HCT116 (cell line): ENCODE data around the gene RBM4B. TPM values are rescaled to one million over a fixed set of nuclear protein-coding genes. Genes with fewer than 3 reads are reported as not detected.

Experiments
- ATAC-seq: fragments of 200-7000 bp; cut with Tn5 transposase; 2 replicates; pipeline ENCODE4 v1.9.1; 2020; ENCODE audit warnings: mild to moderate bottlenecking, moderate library complexity
- BruUV-seq: library from RNA; stranded (reverse); fragments of 400-500 nt; replicated peaks from 2 replicates; lab custom pipeline; 2021; lab: Mats Ljungman, UMichigan
- CTCF ChIA-PET: fragments of 300-600 bp; sonication (Branson Sonifier 250); formaldehyde crosslinking; loops from one replicate; lab custom pipeline; 2021; ENCODE audit warnings: antibody characterized with exemption; lab: Charles Lee
- POLR2A ChIA-PET: fragments of 300-600, 350-600 bp; sonication (Branson Sonifier 250); formaldehyde crosslinking; loops from one replicate; lab custom pipeline; 2021; ENCODE audit warnings: antibody characterized with exemption; lab: Charles Lee
- RAD21 ChIA-PET, 2 experiments: fragments of 300-600 bp; sonication (Branson Sonifier 250); formaldehyde crosslinking; loops; one replicate each; lab custom pipeline; 2023; ENCODE audit warnings: low total read pairs in 2 of 2; ENCODE audit not compliant: uncharacterized antibody in 2 of 2, unreplicated experiment in 2 of 2, low non-redundant PET in 1 of 2; lab: Charles Lee
- DNase-seq: peaks from one replicate; pipeline ENCODE4 v3.0.0-alpha.2; 2010; ENCODE audit warnings: low read depth, low spot score
- H2AFZ ChIP-seq: fragments of 200-600 bp; shearing (Covaris generic), sonication (generic); 2 replicates; pipeline ENCODE4 v1.6.1; 2017; ENCODE audit warnings: low read depth, mixed run types, mixed read lengths, antibody characterized with exemption, low read length; ENCODE audit not compliant: poor library complexity, severe bottlenecking
- H3K27ac ChIP-seq: 2 replicates; pipeline ENCODE4 v1.5.1; 2012; ENCODE audit warnings: low read depth, low read length
- H3K27me3 ChIP-seq: fragments of 200-600 bp; sonication (generic); 2 replicates; pipeline ENCODE4 v1.6.1; 2016; ENCODE audit warnings: mixed run types, low read length, mixed read lengths; ENCODE audit not compliant: insufficient read depth
- H3K36me3 ChIP-seq, 2 experiments: fragments of 200-500 bp in 1 of 2; fragments of 200-600 bp in 1 of 2; sonication (Bioruptor generic) in 1 of 2; sonication (generic) in 1 of 2; 2 replicates each; pipeline versions ENCODE4 v1.5.1 to v1.6.1; 2014 to 2016; ENCODE audit warnings: low read length in 2 of 2, inconsistent platforms in 1 of 2, mixed read lengths in 1 of 2, mixed run types in 1 of 2; ENCODE audit not compliant: insufficient read depth in 2 of 2, control insufficient read depth in 1 of 2
- H3K4me1 ChIP-seq, 2 experiments: fragments of 200-600 bp in 1 of 2; sonication (generic) in 1 of 2; 2 replicates each; pipeline versions ENCODE4 v1.5.1 to v1.6.1; 2012 to 2017; ENCODE audit warnings: low read length in 2 of 2, inconsistent platforms in 1 of 2, mild to moderate bottlenecking in 1 of 2, mixed read lengths in 1 of 2, mixed run types in 1 of 2, moderate library complexity in 1 of 2; ENCODE audit not compliant: insufficient read depth in 2 of 2, control insufficient read depth in 1 of 2
- H3K4me2 ChIP-seq: fragments of 200-600 bp; sonication (generic); 2 replicates; pipeline ENCODE4 v1.6.1; 2017; ENCODE audit warnings: mixed run types, low read length, mixed read lengths
- H3K4me3 ChIP-seq, 2 experiments: fragments of 200-600 bp in 1 of 2; sonication (generic) in 1 of 2; replicated peaks in 1 of 2; 2 replicates each; pipeline ENCODE4 v1.5.1; 2011 to 2016; ENCODE audit warnings: low read length in 2 of 2, control low read depth in 1 of 2, low read depth in 1 of 2, mild to moderate bottlenecking in 1 of 2, mixed read lengths in 1 of 2, mixed run types in 1 of 2
- H3K79me2 ChIP-seq: fragments of 200-600 bp; sonication (generic); 2 replicates; pipeline ENCODE4 v1.6.1; 2017; ENCODE audit warnings: mild to moderate bottlenecking, mixed run types, low read length, moderate library complexity, mixed read lengths; ENCODE audit not compliant: insufficient read depth
- H3K9ac ChIP-seq: fragments of 200-600 bp; sonication (generic); 2 replicates; pipeline ENCODE4 v1.6.1; 2016; ENCODE audit warnings: low read length, mixed read lengths
- H3K9me2 ChIP-seq: fragments of 200-600 bp; sonication (generic), shearing (Covaris generic); 2 replicates; pipeline ENCODE4 v1.6.1; 2017; ENCODE audit warnings: mixed run types, mild to moderate bottlenecking, moderate library complexity; ENCODE audit not compliant: insufficient read depth
- H3K9me3 ChIP-seq, 2 experiments: fragments of 200-500 bp in 1 of 2; fragments of 200-600 bp in 1 of 2; sonication (Bioruptor generic) in 1 of 2; sonication (generic) in 1 of 2; 2 replicates each; pipeline ENCODE4 v1.6.1; 2014 to 2017; ENCODE audit warnings: low read length in 2 of 2, mixed read lengths in 2 of 2, inconsistent platforms in 1 of 2, low read depth in 1 of 2, mild to moderate bottlenecking in 1 of 2, mixed run types in 1 of 2, moderate library complexity in 1 of 2; ENCODE audit not compliant: control insufficient read depth in 1 of 2, insufficient read depth in 1 of 2
- H4K20me1 ChIP-seq: fragments of 200-600 bp; sonication (generic), shearing (Covaris generic); 2 replicates; pipeline ENCODE4 v1.6.1; 2017; ENCODE audit warnings: mixed run types, mild to moderate bottlenecking, moderate library complexity; ENCODE audit not compliant: insufficient read depth
- CBX3 ChIP-seq: IDR thresholded peaks from 2 replicates; pipeline ENCODE4 v1.6.1; 2012; ENCODE audit warnings: low read depth
- CEBPB ChIP-seq: IDR thresholded peaks from 2 replicates; pipeline ENCODE4 v1.6.1; 2012; ENCODE audit warnings: low read depth
- ELF1 ChIP-seq: IDR thresholded peaks from 2 replicates; pipeline ENCODE4 v1.6.1; 2012; ENCODE audit warnings: low read depth, borderline replicate concordance
- EZH2 ChIP-seq: fragments of 200-600 bp; sonication (generic); IDR thresholded peaks from 2 replicates; pipeline ENCODE4 v1.6.1; 2017; ENCODE audit warnings: antibody characterized with exemption, mixed run types
- EZH2phosphoT487 ChIP-seq: fragments of 200-600 bp; IDR thresholded peaks from 2 replicates; pipeline ENCODE4 v1.6.1; 2018; ENCODE audit warnings: antibody characterized with exemption, borderline replicate concordance
- POLR2A ChIP-seq: IDR thresholded peaks from 2 replicates; pipeline ENCODE4 v1.7.0; 2011; ENCODE audit warnings: borderline replicate concordance; ENCODE audit not compliant: insufficient read depth, insufficient read length; ENCODE audit errors: extremely low read depth
- RAD21 ChIP-seq: IDR thresholded peaks from 2 replicates; pipeline ENCODE4 v1.6.1; 2012; ENCODE audit warnings: low read depth, mild to moderate bottlenecking
- SRF ChIP-seq: IDR thresholded peaks from 2 replicates; pipeline ENCODE4 v1.6.1; 2012; ENCODE audit warnings: low read depth
- TCF7L2 ChIP-seq: IDR thresholded peaks from 2 replicates; pipeline ENCODE4 v1.7.0; 2011; ENCODE audit warnings: borderline replicate concordance, inconsistent platforms; ENCODE audit not compliant: insufficient read depth, insufficient read length; ENCODE audit errors: extremely low read depth
- YY1 ChIP-seq: IDR thresholded peaks from 2 replicates; pipeline ENCODE4 v1.6.1; 2011; ENCODE audit warnings: low read length, low read depth, moderate library complexity, mild to moderate bottlenecking; ENCODE audit not compliant: insufficient replicate concordance; ENCODE audit errors: extremely low read depth
- ZFX ChIP-seq: fragments of 450-650 bp; IDR thresholded peaks from 2 replicates; pipeline ENCODE4 v1.6.1; 2017
- ZNF274 ChIP-seq: fragments of 200-500 bp; sonication (Bioruptor generic); IDR thresholded peaks from 2 replicates; pipeline ENCODE4 v1.6.1; 2014; ENCODE audit warnings: mild to moderate bottlenecking, low read depth, low read length, inconsistent platforms
- intact Hi-C: fragments of 100-400 bp; cut with micrococcal nuclease; formaldehyde crosslinking; loops from 2 replicates; pipeline ENCODE4 v1.10.0; 2022
- total RNA-seq: library from RNA; stranded (reverse); gene quantifications from one replicate; pipeline ENCODE4 v1.2.1, GENCODE V29; 2021; ENCODE audit not compliant: unreplicated experiment
- TF ChIP-seq, protein P1 (sequence below): IDR thresholded peaks from 2 replicates; pipeline ENCODE4 v1.6.1; 2012
- TF ChIP-seq, protein P2 (sequence below): IDR thresholded peaks from 2 replicates; pipeline ENCODE4 v1.6.1; 2011; ENCODE audit warnings: mild to moderate bottlenecking, low read length, moderate library complexity; ENCODE audit not compliant: insufficient replicate concordance; ENCODE audit errors: extremely low read depth
- TF ChIP-seq, protein P3 (sequence below), 3 experiments: fragments of 200-600 bp in 1 of 3; sonication (generic) in 1 of 3; IDR thresholded peaks in 2 of 3; conservative IDR thresholded peaks in 1 of 3; 2 replicates each; pipeline ENCODE4 v1.5.1; 2012 to 2017; ENCODE audit warnings: low read depth in 2 of 3, low read length in 2 of 3, antibody characterized with exemption in 1 of 3, borderline replicate concordance in 1 of 3, control low read depth in 1 of 3, mild to moderate bottlenecking in 1 of 3, mixed read lengths in 1 of 3, mixed run types in 1 of 3, moderate library complexity in 1 of 3; ENCODE audit not compliant: insufficient read depth in 1 of 3

The RBM4B gene
- total RNA-seq, 1 experiment from 2014 or later, result 18.1 TPM

DNA sequence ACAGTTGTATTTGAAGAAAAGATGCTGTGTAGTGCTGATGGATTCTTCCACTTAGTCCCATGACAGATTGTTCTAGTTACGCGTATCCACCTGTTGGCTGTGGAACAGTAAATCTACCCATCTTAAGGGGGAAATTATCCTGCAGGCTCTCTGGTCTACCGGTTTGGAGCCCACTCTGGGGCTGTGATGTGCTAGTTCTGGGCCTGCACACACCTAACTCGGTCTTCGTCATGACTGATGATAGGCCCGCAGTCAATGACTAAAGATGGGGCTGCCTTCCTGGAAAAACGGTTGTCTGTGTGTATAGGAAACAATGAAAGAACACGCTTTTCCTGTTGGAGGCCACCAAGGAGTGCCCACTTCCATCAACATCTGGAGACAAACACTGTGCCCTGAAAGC is 6.2 kb upstream of the RBM4B start:
- Histone ChIP-seq H3K9ac (no peak overlapping the region), H3K9me3 (no peaks in the 10 kb centered on the region), H3K4me1 (peaks cover 0 to 1% of the 10 kb centered on the region in 2 experiments; a peak in 1 of 4 replicates), H3K4me2 (no peak overlapping the region), H3K9me2 (no peaks in the 10 kb centered on the region), H3K27me3 (no peaks in the 10 kb centered on the region), H4K20me1 (no peaks in the 10 kb centered on the region), H2AFZ (no peak overlapping the region), H3K36me3 (no peaks in the 10 kb centered on the region), H3K27ac (no peak overlapping the region), H3K79me2 (no peaks in the 10 kb centered on the region), H3K4me3 (no peak overlapping the region)
- DNase-seq (no peak), ATAC-seq (no peak)
- ChIA-PET RAD21 (no interaction called here), CTCF (no interaction called here)
- BruUV-seq, result no TSS peak
- intact Hi-C loops, result no loop called here
- TF ChIP-seq EZH2phosphoT487 (no peak), POLR2A (no peak), CEBPB (no peak), EZH2 (no peak), YY1 (no peak), SRF (no peak), TCF7L2 (no peak), RAD21 (no peak), CBX3 (no peak), ZNF274 (no peak), ELF1 (no peak), ZFX (no peak)
- TF ChIP-seq, protein P1, sequence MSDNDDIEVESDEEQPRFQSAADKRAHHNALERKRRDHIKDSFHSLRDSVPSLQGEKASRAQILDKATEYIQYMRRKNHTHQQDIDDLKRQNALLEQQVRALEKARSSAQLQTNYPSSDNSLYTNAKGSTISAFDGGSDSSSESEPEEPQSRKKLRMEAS, result no peak
- TF ChIP-seq, protein P2, sequence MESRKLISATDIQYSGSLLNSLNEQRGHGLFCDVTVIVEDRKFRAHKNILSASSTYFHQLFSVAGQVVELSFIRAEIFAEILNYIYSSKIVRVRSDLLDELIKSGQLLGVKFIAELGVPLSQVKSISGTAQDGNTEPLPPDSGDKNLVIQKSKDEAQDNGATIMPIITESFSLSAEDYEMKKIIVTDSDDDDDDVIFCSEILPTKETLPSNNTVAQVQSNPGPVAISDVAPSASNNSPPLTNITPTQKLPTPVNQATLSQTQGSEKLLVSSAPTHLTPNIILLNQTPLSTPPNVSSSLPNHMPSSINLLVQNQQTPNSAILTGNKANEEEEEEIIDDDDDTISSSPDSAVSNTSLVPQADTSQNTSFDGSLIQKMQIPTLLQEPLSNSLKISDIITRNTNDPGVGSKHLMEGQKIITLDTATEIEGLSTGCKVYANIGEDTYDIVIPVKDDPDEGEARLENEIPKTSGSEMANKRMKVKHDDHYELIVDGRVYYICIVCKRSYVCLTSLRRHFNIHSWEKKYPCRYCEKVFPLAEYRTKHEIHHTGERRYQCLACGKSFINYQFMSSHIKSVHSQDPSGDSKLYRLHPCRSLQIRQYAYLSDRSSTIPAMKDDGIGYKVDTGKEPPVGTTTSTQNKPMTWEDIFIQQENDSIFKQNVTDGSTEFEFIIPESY, result no peak
- TF ChIP-seq, protein P3, sequence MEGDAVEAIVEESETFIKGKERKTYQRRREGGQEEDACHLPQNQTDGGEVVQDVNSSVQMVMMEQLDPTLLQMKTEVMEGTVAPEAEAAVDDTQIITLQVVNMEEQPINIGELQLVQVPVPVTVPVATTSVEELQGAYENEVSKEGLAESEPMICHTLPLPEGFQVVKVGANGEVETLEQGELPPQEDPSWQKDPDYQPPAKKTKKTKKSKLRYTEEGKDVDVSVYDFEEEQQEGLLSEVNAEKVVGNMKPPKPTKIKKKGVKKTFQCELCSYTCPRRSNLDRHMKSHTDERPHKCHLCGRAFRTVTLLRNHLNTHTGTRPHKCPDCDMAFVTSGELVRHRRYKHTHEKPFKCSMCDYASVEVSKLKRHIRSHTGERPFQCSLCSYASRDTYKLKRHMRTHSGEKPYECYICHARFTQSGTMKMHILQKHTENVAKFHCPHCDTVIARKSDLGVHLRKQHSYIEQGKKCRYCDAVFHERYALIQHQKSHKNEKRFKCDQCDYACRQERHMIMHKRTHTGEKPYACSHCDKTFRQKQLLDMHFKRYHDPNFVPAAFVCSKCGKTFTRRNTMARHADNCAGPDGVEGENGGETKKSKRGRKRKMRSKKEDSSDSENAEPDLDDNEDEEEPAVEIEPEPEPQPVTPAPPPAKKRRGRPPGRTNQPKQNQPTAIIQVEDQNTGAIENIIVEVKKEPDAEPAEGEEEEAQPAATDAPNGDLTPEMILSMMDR (IDR thresholded peaks at IDR 0.05 in 2 of 3, conservative IDR thresholded peaks at IDR 0.05 in 1 of 3; ENCODE audit: borderline replicate concordance in 1 of 3, insufficient read depth in 1 of 3, low read depth in 2 of 3, low read length in 2 of 3), result no peak
- TF ChIP-seq, all 23 proteins: peak for 0
- POLR2A ChIA-PET, result no interaction called here
